ENCODE measurements around the gene CAVIN1.
"Not testable (repeated sequence)": the region's sequence is repeated elsewhere in the genome, so short reads cannot be mapped to it uniquely, and the experiment has no call there.

Gene CAVIN1

DNA sequence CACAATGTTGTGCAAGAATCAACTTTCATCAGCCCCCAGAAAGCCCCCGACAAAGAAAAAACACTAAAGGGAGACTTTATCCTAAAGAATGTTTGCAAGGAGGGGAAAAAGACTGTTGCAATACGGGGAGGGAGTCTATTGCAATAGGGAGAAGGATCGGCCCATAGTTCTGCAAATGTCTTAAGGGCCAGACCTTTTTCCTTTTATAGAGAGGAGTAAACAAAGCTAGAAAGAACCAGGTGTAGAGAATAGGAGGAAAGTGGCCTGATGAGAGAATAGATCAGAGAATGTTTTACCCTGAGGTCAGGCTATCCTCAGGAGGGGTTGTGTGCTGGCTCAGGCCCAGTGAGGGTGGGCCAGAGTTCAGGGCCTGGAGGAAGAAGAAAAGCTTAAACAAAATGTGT is 8.7 kb upstream of the CAVIN1 start:
- DNase-seq (ENCODE audit: low spot score), result no peak

DNA sequence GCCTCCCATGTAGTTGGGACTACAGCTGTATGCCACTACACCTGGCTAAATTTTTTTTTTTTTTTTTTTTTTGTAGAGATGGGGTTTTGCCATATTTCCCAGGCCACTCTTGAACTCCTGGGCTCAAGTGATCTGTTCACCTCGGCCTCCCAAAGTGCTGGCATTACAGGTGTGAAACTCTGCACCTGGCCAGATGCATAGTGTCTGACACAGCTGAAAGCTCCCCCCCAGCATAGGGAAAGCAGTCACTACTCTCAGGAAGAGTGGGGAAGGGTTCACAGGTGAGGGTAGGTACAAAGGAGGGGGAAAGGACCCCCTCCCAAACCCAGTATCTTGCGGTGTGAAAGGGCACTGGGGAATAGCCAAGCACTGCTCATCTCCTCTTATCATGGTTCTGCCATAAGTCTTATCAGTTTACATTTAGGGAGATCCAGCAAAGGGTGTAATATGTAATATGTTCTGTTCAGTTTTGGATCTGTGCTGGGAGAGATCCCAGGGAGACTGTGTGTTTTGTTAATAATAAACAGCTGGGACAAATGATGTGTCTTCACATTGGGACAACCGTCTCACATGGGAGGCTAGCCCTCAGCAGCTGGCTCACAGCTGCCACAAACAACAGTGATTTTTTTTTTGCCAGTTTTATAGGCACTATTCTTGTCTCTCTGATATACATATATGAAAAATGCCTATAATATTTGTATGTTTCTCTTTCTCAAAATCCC is 6.8 kb upstream of the CAVIN1 start:
- DNase-seq (ENCODE audit: low spot score), result no peak

DNA sequence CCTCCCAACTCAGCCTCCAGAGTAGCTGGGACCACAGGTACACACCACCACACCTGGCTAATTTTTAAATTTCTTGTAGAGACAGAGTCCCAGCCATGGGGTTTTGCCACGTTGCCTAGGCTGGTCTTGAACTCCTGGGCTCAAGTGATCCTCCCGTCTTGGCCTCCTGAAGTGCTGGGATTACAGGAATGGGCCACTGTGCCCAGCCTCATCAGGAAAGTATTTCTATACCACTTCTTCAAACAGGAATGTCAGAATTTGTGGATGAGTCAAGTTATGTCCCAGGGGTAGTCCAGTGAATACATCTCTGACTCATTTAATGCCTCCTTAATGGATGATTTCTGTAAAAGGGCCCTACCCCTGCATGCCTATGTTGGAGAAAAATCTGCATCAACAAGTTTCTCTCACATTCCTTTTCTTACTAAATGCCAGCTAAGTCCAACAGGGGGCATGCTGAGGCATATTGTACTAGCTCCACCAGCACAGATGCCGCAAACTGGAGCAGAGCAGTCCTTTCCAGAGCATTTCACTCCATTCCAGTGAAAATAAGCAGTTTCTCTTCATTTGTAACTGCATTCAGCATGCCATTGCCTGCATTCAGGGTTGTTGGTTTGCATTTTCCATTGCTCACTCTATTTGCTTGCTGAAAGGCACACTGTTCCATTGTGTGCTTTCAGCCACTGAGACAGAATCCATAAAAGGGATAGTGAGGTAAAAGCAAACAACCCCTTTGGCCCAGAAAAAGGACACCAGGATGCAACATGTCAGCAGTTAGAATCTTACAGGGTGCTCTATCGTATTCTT is 5.3 kb upstream of the CAVIN1 start:
- DNase-seq (ENCODE audit: low spot score), result peak; percentile 82

DNA sequence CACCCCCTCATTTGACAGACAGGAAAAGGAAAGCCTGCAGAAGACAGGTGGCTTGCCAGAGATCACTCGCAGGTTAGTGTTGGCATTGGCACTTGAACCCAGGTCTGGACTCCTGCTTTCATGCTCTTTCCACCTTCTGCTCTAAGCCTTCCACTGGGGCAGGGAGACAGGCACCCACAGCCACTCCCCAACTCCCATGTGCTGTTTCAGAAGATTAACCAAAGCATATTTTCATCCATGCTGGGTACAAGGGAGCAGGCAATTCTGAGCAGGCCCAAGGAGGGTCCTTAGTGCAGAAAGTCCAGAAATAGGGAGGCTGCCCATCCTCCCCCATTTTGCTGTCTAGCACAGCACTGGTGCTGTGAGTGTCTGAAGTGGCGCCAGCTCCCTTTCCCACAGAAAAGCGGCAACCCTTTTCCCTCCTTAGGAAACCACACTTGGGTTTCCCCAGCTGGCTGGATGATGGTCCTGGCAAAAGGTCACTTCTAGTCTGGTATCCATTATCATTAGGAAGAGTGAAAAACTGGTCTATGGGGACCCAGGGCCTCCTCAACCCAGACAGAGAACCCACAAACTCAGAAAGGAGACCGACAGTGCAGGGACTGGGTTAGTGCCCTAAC is 2.0 kb upstream of the CAVIN1 start:
- DNase-seq (ENCODE audit: low spot score), result no peak

DNA sequence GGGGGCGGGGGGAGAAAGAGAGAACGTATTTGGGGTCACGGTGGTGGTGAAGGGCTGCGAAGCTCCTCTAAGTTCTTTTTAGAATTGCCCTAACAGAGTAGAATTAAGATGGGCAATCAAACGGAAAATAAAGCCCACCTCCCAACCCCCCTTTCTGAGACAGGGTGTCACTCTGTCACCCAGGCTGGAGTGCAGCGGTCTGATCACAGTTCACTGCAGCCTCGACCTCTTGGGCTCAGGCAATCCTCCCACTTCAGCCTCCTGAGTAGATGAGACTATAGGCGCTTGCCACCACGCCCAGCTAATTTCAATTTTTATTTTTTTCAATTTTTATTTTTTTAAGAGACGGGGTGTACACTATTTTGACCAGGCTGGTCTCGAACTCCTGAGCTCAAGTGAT is 710 bp upstream of the CAVIN1 start:
- no peak for DNase-seq (ENCODE audit: low spot score)

DNA sequence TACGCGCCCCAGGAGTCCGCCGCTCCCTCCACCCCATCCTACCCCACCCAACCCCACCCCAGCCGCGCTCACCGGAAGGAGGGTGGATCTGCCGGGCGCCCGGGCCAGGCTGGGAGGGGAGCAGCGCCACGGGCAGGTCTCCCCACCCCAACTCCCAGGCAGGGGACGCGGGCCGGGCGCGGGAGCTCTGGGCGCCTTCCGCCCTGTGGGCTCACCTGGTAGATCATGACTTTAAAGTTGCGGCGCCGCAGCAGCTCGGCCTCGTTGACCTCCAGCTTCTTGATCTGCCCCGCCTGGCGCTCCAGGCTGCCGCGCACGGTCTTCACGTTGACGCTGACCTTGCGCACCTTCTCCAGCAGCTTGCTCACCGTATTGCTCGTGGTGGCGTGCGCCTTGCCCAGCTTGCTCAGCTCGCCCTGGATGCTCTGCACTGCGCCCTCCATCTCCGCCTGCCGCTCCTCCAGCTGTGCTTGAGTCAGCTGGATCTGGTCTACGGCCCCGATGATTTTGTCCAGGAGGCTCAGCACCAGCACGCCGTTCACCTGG is 571 bp downstream of the CAVIN1 start:
- DNase-seq (ENCODE audit: low spot score), result peak; percentile 64

DNA sequence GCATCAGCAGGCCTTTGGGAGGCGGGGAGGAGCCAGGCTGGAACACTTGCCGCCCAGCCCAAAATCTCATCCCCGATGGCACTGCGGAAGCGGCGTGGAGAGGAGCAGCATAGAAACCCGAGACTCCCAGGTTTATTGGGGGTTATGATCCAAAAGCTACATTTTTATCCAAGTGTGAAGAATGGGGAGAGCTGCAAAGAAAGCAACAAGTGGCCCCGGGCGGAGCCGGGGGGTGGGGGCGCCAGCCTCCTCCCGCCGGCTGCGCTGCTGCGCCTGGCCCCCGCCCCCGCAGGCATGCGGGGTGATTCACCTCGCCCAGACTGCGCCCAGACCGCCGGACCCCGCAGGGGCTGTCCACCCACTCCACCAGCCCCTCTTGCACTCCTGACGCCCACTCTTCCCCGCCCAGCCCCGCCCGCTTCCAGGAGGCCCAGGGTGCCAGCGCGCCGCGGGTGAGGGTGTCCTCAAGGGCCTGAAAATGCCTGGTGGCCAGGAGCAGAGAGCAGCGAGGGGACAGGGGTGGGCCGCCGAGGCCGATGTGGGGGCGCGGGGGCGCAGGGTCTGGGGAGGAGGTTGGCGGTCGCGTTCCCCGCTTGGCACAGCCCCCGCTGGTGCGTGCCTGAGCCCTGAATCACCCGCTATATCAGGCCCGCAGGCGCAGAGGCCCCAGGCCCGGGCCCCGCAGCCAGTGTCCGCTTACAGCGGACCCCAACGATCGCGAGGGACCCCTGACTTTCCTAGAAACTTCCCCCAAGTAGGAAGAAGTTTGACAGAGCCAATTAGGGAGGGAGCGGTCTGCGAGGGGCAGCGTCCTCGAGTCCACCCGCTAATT is 1.3 kb downstream of the CAVIN1 start:
- DNase-seq (ENCODE audit: low spot score), result peak; percentile 42

GRCh38 chr17:42421136-42421506 is 1.9 kb downstream of the CAVIN1 start:
- no peak for DNase-seq (ENCODE audit: low spot score)

- DNase-seq (ENCODE audit: low spot score), result not testable (repeated sequence)
These were observed 5.1 kb downstream of the CAVIN1 start for GRCh38 chr17:42417981-42418380.

DNA sequence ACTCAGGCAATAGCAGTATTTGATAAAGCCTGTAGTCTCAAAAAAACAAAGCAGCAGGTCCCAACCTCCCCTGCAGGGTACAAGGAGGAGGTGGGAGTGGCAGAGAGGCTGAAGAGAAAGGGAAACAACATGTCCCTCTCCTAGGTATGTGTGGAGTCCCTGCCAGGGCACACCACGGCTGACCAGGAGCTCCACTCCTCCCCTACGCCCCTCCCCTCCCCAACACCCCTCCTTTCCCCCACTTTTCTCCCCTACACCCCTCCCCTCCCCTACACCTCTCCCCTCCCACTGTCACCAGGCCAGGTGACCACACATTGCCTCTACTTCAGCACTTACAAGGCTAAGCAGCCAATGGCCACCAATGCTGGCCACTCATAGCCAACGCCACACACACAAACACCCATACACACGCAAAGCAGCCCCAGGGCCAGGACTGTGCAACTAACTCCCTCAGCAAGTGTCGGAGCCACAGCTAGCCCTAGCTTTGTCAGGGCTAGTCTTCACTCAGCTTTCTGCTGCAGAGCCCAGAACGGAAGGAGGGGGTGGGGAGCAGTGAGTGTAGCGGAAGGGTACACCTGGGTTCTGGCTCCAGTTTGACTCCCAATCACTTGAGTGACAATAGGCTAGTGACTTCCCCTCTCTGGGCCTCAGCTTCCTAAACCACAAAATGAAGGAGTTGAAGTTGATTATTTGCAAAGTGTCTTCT is 8.2 kb downstream of the CAVIN1 start:
- no peak for DNase-seq (ENCODE audit: low spot score)

DNA sequence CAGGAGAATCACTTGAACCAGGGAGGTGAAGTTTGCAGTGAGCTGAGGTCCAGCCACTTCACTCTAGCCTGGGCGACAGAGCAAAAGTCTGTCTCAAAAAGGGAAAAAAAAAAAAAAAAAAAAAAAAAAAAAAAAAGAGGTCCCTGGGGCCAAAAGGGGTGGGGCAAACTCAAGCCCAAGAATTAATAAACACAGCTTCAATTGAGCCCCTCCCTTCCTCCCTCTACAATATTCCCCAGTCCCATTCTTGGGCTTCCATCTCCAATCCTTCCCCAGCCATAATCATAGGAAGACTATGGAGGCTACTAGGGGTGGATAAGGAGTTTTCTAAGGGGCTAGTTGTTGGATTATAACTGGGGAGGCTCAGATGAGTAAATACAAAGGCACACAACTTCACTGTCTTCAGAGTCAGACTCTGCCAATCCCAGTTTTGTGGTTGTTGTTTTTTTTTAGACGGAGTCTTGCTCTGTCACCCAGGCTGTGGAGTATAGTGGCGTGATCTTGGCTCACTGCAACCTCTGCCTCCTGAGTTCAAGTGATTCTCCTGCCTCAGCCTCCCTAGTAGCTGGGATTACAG is 9.5 kb downstream of the CAVIN1 start:
- DNase-seq (ENCODE audit: low spot score), result no peak

DNA sequence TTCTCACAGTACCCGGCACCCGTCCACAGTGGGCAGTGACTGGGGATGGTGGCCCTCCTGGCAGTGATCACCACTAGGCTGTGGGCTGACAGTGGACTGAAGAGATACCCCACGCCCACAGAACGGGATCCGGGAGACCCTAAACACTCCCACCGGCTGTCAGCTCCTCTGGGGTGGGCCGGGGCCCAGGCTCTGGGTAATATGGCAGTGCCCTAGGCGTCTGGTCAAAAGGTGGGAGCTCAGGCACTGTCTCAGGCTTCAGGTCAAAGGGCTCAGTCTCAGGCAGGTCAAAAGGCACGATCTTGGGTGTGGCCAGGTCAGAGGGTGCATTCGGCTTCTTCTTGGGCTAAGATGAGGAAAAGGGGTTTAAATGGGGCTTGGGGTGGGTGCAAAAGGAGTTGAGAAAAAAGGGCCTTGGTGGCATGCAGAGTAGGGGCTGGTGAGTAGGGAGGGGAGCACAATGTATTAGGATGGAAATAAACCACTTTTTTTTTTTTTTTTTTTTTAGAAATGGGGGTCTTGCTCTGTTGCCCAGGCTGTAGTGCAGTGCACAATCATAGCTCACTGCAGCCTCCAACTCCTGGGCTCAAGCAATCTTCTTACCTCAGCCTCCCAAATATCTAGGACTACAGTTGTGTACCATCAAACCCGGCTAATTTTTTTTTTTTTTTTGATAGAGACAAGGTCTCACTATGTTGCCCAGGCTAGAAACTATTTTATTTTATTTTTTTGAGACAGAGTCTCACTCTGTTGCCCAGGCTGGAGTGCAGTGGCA is 11.0 kb downstream of the CAVIN1 start:
- DNase-seq (ENCODE audit: low spot score), result no peak

GRCh38 chr17:42411361-42411760 is 11.7 kb downstream of the CAVIN1 start:
- DNase-seq (ENCODE audit: low spot score), result no peak

DNA sequence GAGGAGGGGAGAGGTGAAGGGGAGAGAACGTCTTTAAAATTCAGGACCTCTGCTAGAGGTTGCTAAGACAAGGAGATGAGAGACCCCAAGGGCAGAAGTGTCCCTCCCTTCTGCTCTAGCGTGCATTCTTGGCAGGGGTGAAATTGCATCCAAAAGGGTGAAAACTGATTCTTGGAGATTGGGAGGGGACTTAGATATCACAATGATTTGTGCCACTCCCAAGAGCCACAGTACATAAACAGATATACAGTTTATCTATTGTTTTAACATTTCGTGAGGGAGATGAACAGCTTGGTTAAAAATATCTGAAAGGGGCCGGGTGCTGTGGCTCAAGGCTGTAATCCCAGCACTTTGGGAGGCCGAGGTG is 12.8 kb downstream of the CAVIN1 start:
- no peak for DNase-seq (ENCODE audit: low spot score)

DNA sequence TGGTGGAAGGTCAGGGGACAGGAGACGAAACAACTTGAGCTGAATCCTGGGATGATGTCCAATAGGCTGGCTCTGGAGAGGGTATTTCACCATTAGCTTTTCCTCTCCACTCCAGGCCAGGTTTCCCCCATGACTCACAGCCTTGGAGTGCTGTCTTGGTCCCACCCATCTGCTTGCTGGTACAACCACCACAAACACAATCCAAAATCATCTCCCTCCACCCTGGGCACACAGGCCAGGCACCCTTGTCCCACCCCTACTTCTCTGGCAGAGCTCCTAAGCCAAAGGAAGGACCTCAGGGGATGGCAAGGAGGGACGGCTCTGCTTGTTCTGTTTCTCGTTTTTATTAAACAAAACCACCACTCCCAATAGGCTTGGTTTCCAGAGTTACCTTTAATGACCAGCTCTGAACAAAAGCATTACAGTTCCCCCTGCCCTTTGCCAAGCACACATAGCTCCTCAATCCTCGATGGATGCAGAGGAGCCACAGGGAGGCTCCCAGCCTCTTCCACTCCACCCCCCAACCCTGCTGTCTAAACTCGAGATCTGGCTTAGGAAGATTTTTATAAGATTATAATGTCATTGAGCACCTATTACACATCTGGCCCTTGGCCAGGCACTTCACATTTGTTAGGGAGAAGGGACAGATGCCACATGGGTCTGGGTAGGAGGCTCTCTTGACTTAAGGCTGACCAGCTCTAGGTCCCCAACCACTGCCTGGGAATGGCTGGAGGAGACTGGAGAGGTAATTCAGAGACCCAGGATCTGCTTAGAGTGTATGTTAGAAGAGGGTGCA is 13.3 kb downstream of the CAVIN1 start:
- no peak for DNase-seq (ENCODE audit: low spot score)

DNA sequence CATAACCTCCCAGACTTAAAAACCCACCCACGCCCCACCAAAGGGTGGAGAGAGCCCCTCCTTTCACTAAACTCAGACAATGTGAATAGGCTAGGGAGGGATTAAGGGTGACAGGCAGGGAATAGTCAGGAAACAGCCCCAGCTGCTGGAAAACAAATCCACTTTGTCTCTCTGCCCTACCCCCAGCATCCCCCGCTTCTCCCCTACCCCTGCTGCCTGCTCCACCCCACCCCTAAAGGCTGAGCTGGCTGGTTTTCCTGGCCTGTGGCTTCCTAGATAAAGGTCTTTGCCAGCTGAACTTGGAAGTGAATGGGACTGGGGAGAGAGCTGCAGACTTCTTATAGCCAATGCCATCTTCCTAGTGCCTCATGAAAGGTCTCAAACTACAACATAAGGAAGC is 15.0 kb downstream of the CAVIN1 start:
- no peak for DNase-seq (ENCODE audit: low spot score)

GRCh38 chr17:42407289-42407836 is 15.7 kb downstream of the CAVIN1 start:
- peak; percentile 75 for DNase-seq (ENCODE audit: low spot score)

GRCh38 chr17:42406615-42407288 is 16.3 kb downstream of the CAVIN1 start:
- no peak for DNase-seq (ENCODE audit: low spot score)
